ENCODE measurements around the gene MUTYH. TPM values are rescaled to one million over a fixed set of nuclear protein-coding genes. Genes with fewer than 3 reads are reported as not detected.

The MUTYH gene
- total and polyA plus RNA-seq, 9 of the 15 experiments (the other 6 are each of a cell fraction or from before 2014, with no cell fraction given), result 3.4 to 53.5 (median 29.0) TPM

DNA sequence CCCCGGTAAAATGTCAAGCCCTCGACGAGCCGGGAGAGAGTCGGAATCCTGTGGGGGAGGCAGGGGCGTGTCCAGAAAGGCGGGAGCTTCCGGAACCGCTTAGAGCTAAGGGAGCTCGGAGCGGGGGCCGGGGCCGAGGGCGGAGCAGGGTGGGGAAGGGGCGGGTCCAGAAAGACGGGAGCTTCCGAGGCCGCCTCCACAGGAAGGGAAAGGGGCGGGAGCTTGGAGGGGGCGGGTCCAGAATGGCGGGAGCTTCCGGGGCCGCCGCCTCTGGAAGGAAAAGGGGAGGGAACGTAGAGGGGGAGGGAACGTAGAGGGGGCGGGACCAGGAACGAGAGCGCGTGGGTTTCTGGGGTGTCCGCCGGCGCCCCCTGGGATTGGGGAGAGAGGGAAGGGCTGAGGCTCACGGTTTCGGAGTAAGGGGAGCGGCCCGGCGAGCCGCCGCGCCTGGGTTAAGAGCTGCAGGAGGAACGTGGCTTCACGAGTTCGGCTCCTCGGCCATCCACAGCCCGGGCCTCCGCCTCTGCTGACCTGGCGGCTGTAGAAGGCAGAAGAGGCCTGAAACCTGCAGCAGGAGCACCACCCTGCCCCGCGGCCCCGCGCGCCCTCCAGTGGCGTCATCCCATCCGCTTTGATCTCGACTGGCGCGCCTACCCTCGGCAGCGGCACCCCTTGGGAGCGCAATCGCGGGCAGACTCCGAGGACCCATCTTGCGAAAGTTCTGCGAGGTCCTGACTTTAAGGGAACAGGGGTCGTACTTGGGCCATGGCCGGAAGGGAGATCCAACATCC is 36.5 kb downstream of the MUTYH start (continued):
- TF ChIP-seq NR2C2 (CRISPR knock-in tag; IDR thresholded peaks at IDR 0.05) (0 out of 2 replicates have a peak, but pooled peaks have one; percentile 63), NR2C2 (tag; IDR thresholded peaks at IDR 0.05) (peak; percentile 35; the same call in 1 of the 2 replicates), IRF2 (CRISPR knock-in tag; IDR thresholded peaks at IDR 0.05) (no peak), LCOR (CRISPR knock-in tag; IDR thresholded peaks at IDR 0.05) (peak; percentile 82), SETDB1 (IDR thresholded peaks at IDR 0.05; ENCODE audit: low read length) (peak; percentile 63), THRAP3 (IDR thresholded peaks at IDR 0.05; ENCODE audit: borderline replicate concordance) (no peak), NFIC (IDR thresholded peaks at IDR 0.05) (peak; percentile 52), NCOA6 (IDR thresholded peaks at IDR 0.05) (no peak), USF2 (CRISPR knock-in tag; IDR thresholded peaks at IDR 0.05) (no peak), POLR2B (IDR thresholded peaks at IDR 0.05; ENCODE audit: low read depth, partially characterized antibody) (peak; percentile 74), SRF (CRISPR knock-in tag; IDR thresholded peaks at IDR 0.05) (peak in 1 of 2 experiments; percentile 85; a peak in 2 of 4 replicates), GATAD2A (IDR thresholded peaks at IDR 0.05) (peak; percentile 58), CEBPG (CRISPR knock-in tag; IDR thresholded peaks at IDR 0.05) (peak; percentile 81), CEBPG (tag; conservative IDR thresholded peaks at IDR 0.05 in 1 of 2, IDR thresholded peaks at IDR 0.05 in 1 of 2) (peak; percentile 19 to 79; a peak in 2 of 4 replicates), ZNF668 (CRISPR knock-in tag; IDR thresholded peaks at IDR 0.05) (no peak), PHTF2 (CRISPR knock-in tag; IDR thresholded peaks at IDR 0.05) (no peak), ETV1 (tag; conservative IDR thresholded peaks at IDR 0.05; ENCODE audit: low read depth) (peak; percentile 84), ATF1 (CRISPR knock-in tag; IDR thresholded peaks at IDR 0.05) (0 out of 2 replicates have a peak, but pooled peaks have one; percentile 25), ATF1 (tag; IDR thresholded peaks at IDR 0.05) (peak; percentile 89), ESRRB (CRISPR knock-in tag; IDR thresholded peaks at IDR 0.05; ENCODE audit: borderline replicate concordance) (no peak), ZNF695 (CRISPR knock-in tag; IDR thresholded peaks at IDR 0.05) (0 out of 2 replicates have a peak, but pooled peaks have one; percentile 39), NFRKB (IDR thresholded peaks at IDR 0.05; ENCODE audit: low read depth) (0 out of 2 replicates have a peak, but pooled peaks have one; percentile 45), HDAC2 (IDR thresholded peaks at IDR 0.05) (peak; percentile 45; the same call in 1 of the 2 replicates), NCOR1 (IDR thresholded peaks at IDR 0.05) (no peak; the same call in 1 of the 2 replicates)
- TF ChIP-seq, protein P1, sequence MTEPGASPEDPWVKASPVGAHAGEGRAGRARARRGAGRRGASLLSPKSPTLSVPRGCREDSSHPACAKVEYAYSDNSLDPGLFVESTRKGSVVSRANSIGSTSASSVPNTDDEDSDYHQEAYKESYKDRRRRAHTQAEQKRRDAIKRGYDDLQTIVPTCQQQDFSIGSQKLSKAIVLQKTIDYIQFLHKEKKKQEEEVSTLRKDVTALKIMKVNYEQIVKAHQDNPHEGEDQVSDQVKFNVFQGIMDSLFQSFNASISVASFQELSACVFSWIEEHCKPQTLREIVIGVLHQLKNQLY (CRISPR knock-in tag; conservative IDR thresholded peaks at IDR 0.05), result peak; percentile 12 to 92; a peak in 2 of 4 replicates

All from K562 (cell line).